Measurements from ENCODE around the gene ZCCHC2.

Gene ZCCHC2

DNA sequence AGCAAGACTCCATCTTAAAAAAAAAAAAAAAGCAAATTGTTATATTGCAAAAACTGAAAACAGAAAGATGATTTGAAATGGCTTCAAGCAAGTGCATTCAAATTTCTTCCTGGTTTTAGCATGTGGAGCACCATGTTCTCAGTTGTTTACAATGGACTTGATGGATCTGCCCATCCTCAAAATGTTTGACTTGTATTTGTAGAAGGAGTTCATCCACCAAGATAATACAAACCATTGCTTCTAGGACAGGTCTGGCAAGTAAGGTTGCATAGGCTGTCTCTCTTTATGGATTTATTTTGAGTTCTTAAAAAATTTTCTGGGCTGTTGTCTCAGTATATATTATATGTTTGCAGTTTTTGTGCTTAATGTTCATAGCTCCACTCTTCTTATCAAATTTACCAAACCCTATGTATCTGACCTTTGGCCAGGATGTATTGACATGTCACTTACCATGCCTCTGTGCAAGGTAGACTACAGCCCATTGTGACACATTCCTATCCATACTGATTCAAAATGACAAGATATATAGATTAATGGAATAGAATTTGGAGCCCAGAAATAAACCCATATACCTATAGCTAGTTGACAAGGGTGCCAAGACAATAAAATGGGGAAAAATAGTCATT lies 21.7 kb upstream of the ZCCHC2 start:
- Histone ChIP-seq H3K27me3 (ENCODE audit: insufficient read depth, low read length) (no peaks in the 10 kb centered on the region), H3K79me2 (ENCODE audit: insufficient read depth, low read length) (no peaks in the 10 kb centered on the region), H2AFZ (ENCODE audit: low read length) (no peak overlapping the region), H3K36me3 (ENCODE audit: insufficient read depth, low read length) (no peaks in the 10 kb centered on the region), H3K9me2 (ENCODE audit: low read depth, low read length) (no peaks in the 10 kb centered on the region), H3K9me3 (ENCODE audit: low read length) (no peaks in the 10 kb centered on the region), H3K4me3 (ENCODE audit: low read depth, low read length, poor library complexity, severe bottlenecking) (no peak overlapping the region), H3K4me2 (ENCODE audit: low read length) (no peak overlapping the region), H3K4me1 (ENCODE audit: insufficient read depth, low read length, severe bottlenecking) (peaks cover 10% of the 10 kb centered on the region), H3F3A (ENCODE audit: insufficient read depth, low read length) (no peaks in the 10 kb centered on the region), H3K9ac (ENCODE audit: low read length) (no peak overlapping the region), H4K20me1 (ENCODE audit: insufficient read depth, low read length) (no peaks in the 10 kb centered on the region), H3K27ac (ENCODE audit: low read depth, low read length, poor library complexity, severe bottlenecking) (no peak overlapping the region)
- TF ChIP-seq EZH2 (IDR thresholded peaks at IDR 0.05; ENCODE audit: borderline replicate concordance, low read length), result no peak

DNA sequence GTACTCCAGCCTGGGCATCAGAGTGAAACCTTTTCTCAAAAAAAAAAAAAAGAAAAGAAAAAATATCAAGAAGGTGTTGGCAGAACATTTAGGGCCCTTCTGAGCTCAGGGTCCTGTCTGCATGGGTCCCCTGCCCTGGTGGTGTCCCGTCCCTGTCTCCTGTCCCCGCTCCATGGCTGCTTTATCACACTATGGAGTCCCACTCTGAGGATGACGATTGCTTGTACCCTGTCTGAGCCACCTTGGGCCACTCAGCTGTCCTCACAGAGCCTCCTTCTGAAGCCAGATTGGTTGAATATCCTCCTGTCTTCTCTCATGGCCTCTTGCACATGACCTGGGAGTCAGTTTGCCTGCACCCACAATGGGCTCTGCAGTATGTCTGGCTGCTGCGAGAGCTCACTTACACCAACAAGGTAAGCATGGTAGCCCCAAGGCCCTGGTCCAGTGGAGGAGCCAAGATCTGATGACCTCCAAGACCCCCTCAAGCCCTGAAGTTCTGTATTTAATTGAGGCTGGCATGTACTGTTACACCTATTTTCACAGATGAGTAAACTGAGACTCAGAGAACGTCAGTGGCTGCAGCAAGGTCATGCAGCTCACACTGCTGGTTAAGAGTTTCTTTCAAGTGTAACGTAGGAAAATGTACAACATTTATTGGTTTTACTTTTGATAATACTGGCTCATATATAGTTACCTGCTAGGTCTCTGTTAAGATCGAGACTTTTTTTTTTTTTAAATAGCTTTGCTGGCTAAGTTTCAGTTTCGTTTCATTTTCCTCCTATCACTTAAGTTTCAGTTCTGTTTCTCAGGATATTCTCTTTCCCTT lies 16.9 kb upstream of the ZCCHC2 start:
- no peaks in the 10 kb centered on the region for H4K20me1 ChIP-seq (ENCODE audit: insufficient read depth, low read length)
- no peaks in the 10 kb centered on the region for H3K9me3 ChIP-seq (ENCODE audit: low read length)
- peak overlapping the region; percentile 47 for H3K9ac ChIP-seq (ENCODE audit: low read length)
- H3K4me3 ChIP-seq (ENCODE audit: low read depth, low read length, poor library complexity, severe bottlenecking), result peak overlapping the region; percentile 48
- no peak for TF ChIP-seq EZH2 (IDR thresholded peaks at IDR 0.05; ENCODE audit: borderline replicate concordance, low read length)
- TF ChIP-seq, protein P1, sequence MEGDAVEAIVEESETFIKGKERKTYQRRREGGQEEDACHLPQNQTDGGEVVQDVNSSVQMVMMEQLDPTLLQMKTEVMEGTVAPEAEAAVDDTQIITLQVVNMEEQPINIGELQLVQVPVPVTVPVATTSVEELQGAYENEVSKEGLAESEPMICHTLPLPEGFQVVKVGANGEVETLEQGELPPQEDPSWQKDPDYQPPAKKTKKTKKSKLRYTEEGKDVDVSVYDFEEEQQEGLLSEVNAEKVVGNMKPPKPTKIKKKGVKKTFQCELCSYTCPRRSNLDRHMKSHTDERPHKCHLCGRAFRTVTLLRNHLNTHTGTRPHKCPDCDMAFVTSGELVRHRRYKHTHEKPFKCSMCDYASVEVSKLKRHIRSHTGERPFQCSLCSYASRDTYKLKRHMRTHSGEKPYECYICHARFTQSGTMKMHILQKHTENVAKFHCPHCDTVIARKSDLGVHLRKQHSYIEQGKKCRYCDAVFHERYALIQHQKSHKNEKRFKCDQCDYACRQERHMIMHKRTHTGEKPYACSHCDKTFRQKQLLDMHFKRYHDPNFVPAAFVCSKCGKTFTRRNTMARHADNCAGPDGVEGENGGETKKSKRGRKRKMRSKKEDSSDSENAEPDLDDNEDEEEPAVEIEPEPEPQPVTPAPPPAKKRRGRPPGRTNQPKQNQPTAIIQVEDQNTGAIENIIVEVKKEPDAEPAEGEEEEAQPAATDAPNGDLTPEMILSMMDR (IDR thresholded peaks at IDR 0.05; ENCODE audit: low read length), result no peak
- peak overlapping the region; percentile 83 for H3K4me2 ChIP-seq (ENCODE audit: low read length)
- H2AFZ ChIP-seq (ENCODE audit: low read length), result peak overlapping the region; percentile 48
- no peaks in the 10 kb centered on the region for H3F3A ChIP-seq (ENCODE audit: insufficient read depth, low read length)
- H3K27me3 ChIP-seq (ENCODE audit: insufficient read depth, low read length), result no peaks in the 10 kb centered on the region
- H3K36me3 ChIP-seq (ENCODE audit: insufficient read depth, low read length), result no peaks in the 10 kb centered on the region
- H3K27ac ChIP-seq (ENCODE audit: low read depth, low read length, poor library complexity, severe bottlenecking), result peak overlapping the region; percentile 65
- peaks cover 18% of the 10 kb centered on the region for H3K4me1 ChIP-seq (ENCODE audit: insufficient read depth, low read length, severe bottlenecking)
- H3K9me2 ChIP-seq (ENCODE audit: low read depth, low read length), result no peaks in the 10 kb centered on the region
- no peaks in the 10 kb centered on the region for H3K79me2 ChIP-seq (ENCODE audit: insufficient read depth, low read length)

DNA sequence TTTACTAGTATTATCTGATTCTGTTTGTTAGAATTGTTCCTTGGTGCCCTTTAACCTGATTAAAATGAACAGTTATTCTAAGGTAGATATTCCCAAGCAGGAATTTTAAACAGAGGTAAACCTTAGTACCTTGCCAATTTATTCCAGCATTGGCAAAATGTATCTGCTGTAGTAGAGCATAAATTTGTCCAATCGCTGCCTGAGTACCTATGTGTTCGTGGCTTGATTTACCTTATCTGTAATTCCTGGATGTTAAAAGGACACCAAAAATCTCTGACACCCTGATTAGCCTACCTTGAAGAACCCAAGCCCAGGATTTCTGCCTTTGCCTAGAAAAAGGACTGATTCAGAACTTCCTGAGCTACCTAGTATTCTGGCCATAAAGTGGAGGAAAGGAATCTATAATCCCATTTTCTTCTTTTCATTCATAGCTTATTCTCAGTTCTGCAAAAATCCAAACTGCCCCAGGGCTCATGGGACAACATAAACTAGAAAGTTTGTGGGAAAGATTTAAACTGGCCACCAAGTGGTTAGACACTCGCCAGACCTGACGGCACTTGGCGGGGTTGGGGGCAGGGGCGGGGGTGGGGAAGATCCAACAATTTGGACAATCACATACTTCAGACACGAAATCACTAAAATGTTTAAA lies 16.2 kb upstream of the ZCCHC2 start:
- H3K36me3 ChIP-seq (ENCODE audit: insufficient read depth, low read length), result no peaks in the 10 kb centered on the region; the same call in 1 of the 2 replicates
- peaks cover 2% of the 10 kb centered on the region; the same call in 1 of the 2 replicates for H3K9me3 ChIP-seq (ENCODE audit: low read length)
- TF ChIP-seq EZH2 (IDR thresholded peaks at IDR 0.05; ENCODE audit: borderline replicate concordance, low read length), result no peak
- TF ChIP-seq, protein P1 (IDR thresholded peaks at IDR 0.05; ENCODE audit: low read length), result no peak
- no peaks in the 10 kb centered on the region for H3K27me3 ChIP-seq (ENCODE audit: insufficient read depth, low read length)
- peak overlapping the region; percentile 48 for H2AFZ ChIP-seq (ENCODE audit: low read length)
- no peaks in the 10 kb centered on the region for H3K79me2 ChIP-seq (ENCODE audit: insufficient read depth, low read length)
- H3K27ac ChIP-seq (ENCODE audit: low read depth, low read length, poor library complexity, severe bottlenecking), result peak overlapping the region; percentile 65
- no peaks in the 10 kb centered on the region for H3F3A ChIP-seq (ENCODE audit: insufficient read depth, low read length)
- H3K4me3 ChIP-seq (ENCODE audit: low read depth, low read length, poor library complexity, severe bottlenecking), result peak overlapping the region; percentile 48
- no peaks in the 10 kb centered on the region for H3K9me2 ChIP-seq (ENCODE audit: low read depth, low read length)
- H4K20me1 ChIP-seq (ENCODE audit: insufficient read depth, low read length), result no peaks in the 10 kb centered on the region
- peaks cover 18% of the 10 kb centered on the region for H3K4me1 ChIP-seq (ENCODE audit: insufficient read depth, low read length, severe bottlenecking)
- H3K4me2 ChIP-seq (ENCODE audit: low read length), result peak overlapping the region; percentile 83
- peak overlapping the region; percentile 47; the same call in 1 of the 2 replicates for H3K9ac ChIP-seq (ENCODE audit: low read length)

All from OCI-LY1 (cell line).